Ovary (tissue), 3 donors: ENCODE data around the gene LDB1.

ENCODE experiments used
- CTCF ChIP-seq, 3 donors: fragments of 450-650 bp in 2 of 3; fragments of 200-600 bp in 1 of 3; IDR thresholded peaks; one replicate each; pipeline versions ENCODE4 v1.5.1 to v1.8.0; 2016 to 2022; ENCODE audit warnings: antibody characterized with exemption in 3 of 3, mild to moderate bottlenecking in 1 of 3
- EP300 ChIP-seq: sonication (generic); formaldehyde crosslinking; IDR thresholded peaks from one replicate; pipeline ENCODE4 v1.6.1; 2017; ENCODE audit warnings: antibody characterized with exemption
- donor health status: DM: no; HTN: no; CAD: no.

- TF ChIP-seq CTCF (IDR thresholded peaks at IDR 0.05) = no peak
- TF ChIP-seq EP300 = no peak
Observed at GRCh38 chr10:102159831-102160230, 39.7 kb upstream of the LDB1 start.
